CD4-positive, alpha-beta T cell treated with Interleukin-21 for 1 hour (primary cell): Measurements from ENCODE around the gene RAB44.

ENCODE experiments used
- DNase-seq: peaks from one replicate; pipeline ENCODE4 v3.0.0-alpha.2; 2020

Gene RAB44

GRCh38 chr6:36734486-36735060 lies 36.9 kb downstream of the RAB44 start:
- no peak for DNase-seq

GRCh38 chr6:36735110-36736071 lies 37.8 kb downstream of the RAB44 start:
- DNase-seq: peak; percentile 46

GRCh38 chr6:36737043-36737785 lies 39.6 kb downstream of the RAB44 start:
- DNase-seq: no peak

GRCh38 chr6:36738108-36738507 lies 40.5 kb downstream of the RAB44 start:
- no peak for DNase-seq

- DNase-seq: no peak
Observed at GRCh38 chr6:36739947-36740817, 42.6 kb downstream of the RAB44 start.

- DNase-seq: no peak
Observed at GRCh38 chr6:36740818-36741179, 43.2 kb downstream of the RAB44 start.

- DNase-seq: no peak
Observed at GRCh38 chr6:36742146-36742545, 44.5 kb downstream of the RAB44 start.

- no peak for DNase-seq
Observed at GRCh38 chr6:36743032-36743431, 45.4 kb downstream of the RAB44 start.

GRCh38 chr6:36743538-36744303 lies 46.1 kb downstream of the RAB44 start:
- no peak for DNase-seq

- no peak for DNase-seq
Observed at GRCh38 chr6:36744304-36744673, 46.7 kb downstream of the RAB44 start.

GRCh38 chr6:36745283-36745682 lies 47.7 kb downstream of the RAB44 start:
- DNase-seq: no peak

GRCh38 chr6:36745836-36746235 lies 48.2 kb downstream of the RAB44 start:
- no peak for DNase-seq

- no peak for DNase-seq
Observed at GRCh38 chr6:36746251-36746650, 48.6 kb downstream of the RAB44 start.

GRCh38 chr6:36749829-36750489 lies 52.3 kb downstream of the RAB44 start:
- DNase-seq: no peak

- DNase-seq: no peak
Observed at GRCh38 chr6:36751091-36751490, 53.5 kb downstream of the RAB44 start.

- DNase-seq: no peak
Observed at GRCh38 chr6:36751833-36752186, 54.2 kb downstream of the RAB44 start.

GRCh38 chr6:36752187-36752885 lies 54.7 kb downstream of the RAB44 start:
- DNase-seq: no peak

- DNase-seq: no peak
Observed at GRCh38 chr6:36752886-36753506, 55.4 kb downstream of the RAB44 start.

- no peak for DNase-seq
Observed at GRCh38 chr6:36753671-36754405, 56.2 kb downstream of the RAB44 start.
